ENCODE measurements around the gene MX1.

The MX1 gene

DNA sequence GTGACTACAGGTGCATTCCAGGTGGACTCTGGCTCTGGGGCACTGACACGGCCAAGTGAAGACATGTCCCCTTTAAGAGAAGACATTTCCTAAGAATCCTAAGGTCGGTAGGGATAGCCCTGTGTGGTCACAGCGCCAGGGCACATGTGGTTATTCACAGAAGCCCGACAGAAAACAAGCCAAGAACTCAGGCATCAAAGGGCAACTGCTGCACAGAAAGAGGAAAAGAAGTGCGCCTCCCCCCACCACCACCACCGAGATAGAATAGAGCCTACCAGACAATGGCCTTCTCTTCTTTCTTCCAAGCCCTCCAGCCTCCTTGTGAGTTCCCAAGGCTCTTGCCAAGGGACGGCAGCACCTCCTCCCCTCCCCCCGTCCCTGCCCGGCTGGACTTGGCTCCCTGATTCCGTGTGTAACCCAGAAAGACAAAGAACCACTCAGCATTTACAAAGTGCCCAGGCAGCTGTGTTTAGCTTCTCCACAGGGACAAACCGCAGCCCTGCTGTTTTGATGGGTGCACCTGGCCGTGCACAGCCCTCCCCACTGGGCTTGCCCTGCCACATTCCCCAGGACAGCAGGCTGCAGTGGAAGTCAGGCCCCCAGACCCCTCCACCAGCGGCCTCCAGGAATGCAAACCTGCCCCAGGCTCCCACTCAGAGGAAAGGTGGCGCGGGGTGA is 51.7 kb downstream of the MX1 start:
- Histone ChIP-seq H3K4me3 (ENCODE audit: low read length, poor library complexity, severe bottlenecking) (no peak overlapping the region), H3F3A (ENCODE audit: low read depth) (no peaks in the 10 kb centered on the region), H4K20me1 (ENCODE audit: insufficient read depth, low read length, poor library complexity, severe bottlenecking) (no peaks in the 10 kb centered on the region), H3K27me3 (ENCODE audit: insufficient read depth, low read length, poor library complexity, severe bottlenecking) (no peaks in the 10 kb centered on the region), H3K36me3 (ENCODE audit: insufficient read depth, low read length) (no peaks in the 10 kb centered on the region), H2AFZ (ENCODE audit: low read length) (no peak overlapping the region; the same call in 1 of the 2 replicates), H3K4me2 (ENCODE audit: low read depth, low read length, poor library complexity, severe bottlenecking) (no peak overlapping the region), H3K79me2 (ENCODE audit: insufficient read depth, low read length) (no peaks in the 10 kb centered on the region), H3K9me2 (replicated peaks; ENCODE audit: low read depth, low read length) (no peaks in the 10 kb centered on the region), H3K9me3 (ENCODE audit: insufficient read depth, low read depth, low read length) (no peaks in the 10 kb centered on the region), H3K4me1 (ENCODE audit: insufficient read depth, low read length, poor library complexity, severe bottlenecking) (no peaks in the 10 kb centered on the region), H3K9ac (ENCODE audit: low read depth, low read length, poor library complexity, severe bottlenecking) (no peak overlapping the region)
- TF ChIP-seq CTCF (conservative IDR thresholded peaks at IDR 0.05; ENCODE audit: low read length): no peak
- TF ChIP-seq EZH2phosphoT487 (IDR thresholded peaks at IDR 0.05; ENCODE audit: borderline replicate concordance): no peak

DNA sequence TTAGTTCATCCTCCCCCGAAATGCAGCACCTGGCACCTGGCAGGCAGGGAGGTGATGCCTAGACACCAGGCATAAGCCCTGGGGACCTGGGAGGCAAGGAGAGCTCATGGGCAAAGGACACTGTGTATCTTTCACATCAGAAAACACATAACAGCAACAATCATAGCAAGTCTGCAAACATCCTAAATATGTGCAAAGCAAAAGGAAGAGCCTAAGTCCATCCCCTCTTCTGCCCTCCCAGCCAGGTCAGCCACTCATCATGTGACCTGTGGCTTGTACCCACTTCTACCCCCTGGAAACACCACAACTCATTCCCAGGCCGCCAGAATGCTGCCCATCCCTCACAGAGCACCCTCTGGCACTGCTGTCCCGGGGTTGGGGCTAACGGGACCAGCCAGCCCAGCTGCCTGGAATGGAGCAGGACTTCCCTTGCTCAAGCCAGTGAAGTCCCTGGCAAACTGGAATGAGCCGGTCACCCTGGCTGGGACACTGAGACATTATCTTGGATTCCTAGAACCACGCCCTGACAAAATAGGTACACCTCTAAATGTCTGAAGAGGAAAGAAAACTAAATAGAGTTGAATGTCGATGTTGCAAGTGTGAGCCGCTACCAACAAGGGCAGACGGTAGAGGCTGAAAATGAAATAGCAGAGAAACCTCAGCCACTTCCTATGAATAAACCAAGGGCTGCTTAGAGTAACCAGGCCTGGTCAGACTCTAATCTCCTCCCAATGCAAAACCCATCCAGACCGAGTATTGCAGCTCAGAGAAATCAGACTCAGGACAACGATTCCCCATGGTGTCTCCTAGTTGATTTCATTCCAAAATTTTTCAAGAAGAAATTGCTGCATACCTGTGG is 52.5 kb downstream of the MX1 start:
- H3K9me3 ChIP-seq (ENCODE audit: insufficient read depth, low read depth, low read length): no peaks in the 10 kb centered on the region
- H3K4me2 ChIP-seq (ENCODE audit: low read depth, low read length, poor library complexity, severe bottlenecking): no peak overlapping the region

DNA sequence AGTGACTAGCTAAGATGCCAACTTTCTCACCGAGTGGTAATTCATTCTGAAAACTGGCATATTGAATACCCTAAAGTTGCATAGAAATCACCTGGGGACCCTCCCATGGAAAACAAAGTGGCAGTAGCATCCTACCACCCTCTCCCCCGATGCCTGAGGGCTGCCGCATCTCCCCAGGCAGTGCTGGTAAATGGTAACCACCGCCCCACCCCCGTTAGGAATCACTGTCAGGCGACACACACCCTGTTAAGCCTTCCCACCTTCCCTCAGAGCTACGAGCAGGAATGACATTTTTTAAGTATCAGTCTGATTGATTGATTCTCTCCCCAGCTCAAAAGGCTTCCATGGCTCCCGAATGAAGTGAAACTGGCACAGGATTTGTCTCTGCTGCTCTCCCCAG is 53.6 kb downstream of the MX1 start:
- Histone ChIP-seq H4K20me1 (ENCODE audit: insufficient read depth, low read length, poor library complexity, severe bottlenecking) (no peaks in the 10 kb centered on the region), H2AFZ (ENCODE audit: low read length) (no peak overlapping the region), H3K36me3 (ENCODE audit: insufficient read depth, low read length) (no peaks in the 10 kb centered on the region), H3K4me2 (ENCODE audit: low read depth, low read length, poor library complexity, severe bottlenecking) (no peak overlapping the region), H3K4me1 (ENCODE audit: insufficient read depth, low read length, poor library complexity, severe bottlenecking) (no peaks in the 10 kb centered on the region), H3K79me2 (ENCODE audit: insufficient read depth, low read length) (no peaks in the 10 kb centered on the region), H3K27me3 (ENCODE audit: insufficient read depth, low read length, poor library complexity, severe bottlenecking) (no peaks in the 10 kb centered on the region), H3K9me3 (ENCODE audit: insufficient read depth, low read depth, low read length) (no peaks in the 10 kb centered on the region), H3K4me3 (ENCODE audit: low read length, poor library complexity, severe bottlenecking) (no peak overlapping the region), H3K9ac (ENCODE audit: low read depth, low read length, poor library complexity, severe bottlenecking) (no peak overlapping the region), H3F3A (ENCODE audit: low read depth) (no peaks in the 10 kb centered on the region), H3K9me2 (replicated peaks; ENCODE audit: low read depth, low read length) (no peaks in the 10 kb centered on the region)
- TF ChIP-seq CTCF (conservative IDR thresholded peaks at IDR 0.05; ENCODE audit: low read length): no peak
- TF ChIP-seq EZH2phosphoT487 (IDR thresholded peaks at IDR 0.05; ENCODE audit: borderline replicate concordance): no peak

More for the DNA sequence above, 52.5 kb downstream of the MX1 start:
- no peaks in the 10 kb centered on the region for H3K27me3 ChIP-seq (ENCODE audit: insufficient read depth, low read length, poor library complexity, severe bottlenecking)
- H3K79me2 ChIP-seq (ENCODE audit: insufficient read depth, low read length): no peaks in the 10 kb centered on the region
- TF ChIP-seq EZH2phosphoT487 (IDR thresholded peaks at IDR 0.05; ENCODE audit: borderline replicate concordance) (no peak), CTCF (conservative IDR thresholded peaks at IDR 0.05; ENCODE audit: low read length) (no peak)
- no peaks in the 10 kb centered on the region for H4K20me1 ChIP-seq (ENCODE audit: insufficient read depth, low read length, poor library complexity, severe bottlenecking)
- H3K4me1 ChIP-seq (ENCODE audit: insufficient read depth, low read length, poor library complexity, severe bottlenecking): no peaks in the 10 kb centered on the region
- no peaks in the 10 kb centered on the region for H3K36me3 ChIP-seq (ENCODE audit: insufficient read depth, low read length)
- H3F3A ChIP-seq (ENCODE audit: low read depth): no peaks in the 10 kb centered on the region
- no peak overlapping the region for H2AFZ ChIP-seq (ENCODE audit: low read length)
- H3K9me2 ChIP-seq (replicated peaks; ENCODE audit: low read depth, low read length): no peaks in the 10 kb centered on the region
- no peak overlapping the region for H3K4me3 ChIP-seq (ENCODE audit: low read length, poor library complexity, severe bottlenecking)
- H3K9ac ChIP-seq (ENCODE audit: low read depth, low read length, poor library complexity, severe bottlenecking): no peak overlapping the region

Data from Loucy (cell line).